Hepatocyte (in vitro differentiated cells): ENCODE measurements around the gene GLIPR2. TPM values are rescaled to one million over a fixed set of nuclear protein-coding genes. Genes with fewer than 3 reads are reported as not detected.
A peak's percentile ranks its signal among the peaks of the same experiment; 100 is the strongest.

Source experiments
- DNase-seq: peaks from one replicate; pipeline ENCODE4 v3.0.0-alpha.2; 2016; ENCODE audit warnings: low spot score
- H2AFZ ChIP-seq: fragments of 200-600 bp; sonication (generic); 2 replicates; pipeline ENCODE4 v1.6.0; 2016; ENCODE audit warnings: antibody characterized with exemption, mild to moderate bottlenecking
- H3K27ac ChIP-seq: fragments of 200-600 bp; sonication (generic); 2 replicates; pipeline ENCODE4 v1.5.1; 2016; ENCODE audit warnings: mild to moderate bottlenecking
- H3K27me3 ChIP-seq: fragments of 200-600 bp; sonication (generic); 2 replicates; pipeline ENCODE4 v1.6.1; 2016
- H3K36me3 ChIP-seq: fragments of 200-600 bp; sonication (generic); replicated peaks from 2 replicates; pipeline ENCODE4 v1.5.1; 2016; ENCODE audit warnings: low read depth; ENCODE audit not compliant: insufficient read depth
- H3K4me1 ChIP-seq: fragments of 200-600 bp; sonication (generic); 2 replicates; pipeline ENCODE4 v1.5.1; 2016; ENCODE audit warnings: mild to moderate bottlenecking, moderate library complexity; ENCODE audit not compliant: insufficient read depth
- H3K4me2 ChIP-seq: fragments of 200-600 bp; sonication (generic); 2 replicates; pipeline ENCODE4 v1.6.0; 2016
- H3K4me3 ChIP-seq: fragments of 200-600 bp; sonication (generic); 2 replicates; pipeline ENCODE4 v1.5.1; 2016; ENCODE audit warnings: mild to moderate bottlenecking
- H3K79me2 ChIP-seq: fragments of 200-600 bp; sonication (generic); 2 replicates; pipeline ENCODE4 v1.6.0; 2017; ENCODE audit warnings: mild to moderate bottlenecking
- H3K9me2 ChIP-seq: fragments of 200-600 bp; sonication (generic); replicated peaks from 2 replicates; pipeline ENCODE4 v1.6.0; 2017; ENCODE audit warnings: mild to moderate bottlenecking; ENCODE audit not compliant: insufficient read depth
- H3K9me3 ChIP-seq: fragments of 200-600 bp; sonication (generic); 2 replicates; pipeline ENCODE4 v1.5.1; 2016; ENCODE audit warnings: low read depth, mild to moderate bottlenecking
- H4K20me1 ChIP-seq: fragments of 200-600 bp; sonication (generic); 2 replicates; pipeline ENCODE4 v1.6.0; 2016; ENCODE audit warnings: mild to moderate bottlenecking; ENCODE audit not compliant: insufficient read depth, poor library complexity, severe bottlenecking
- EZH2 ChIP-seq: fragments of 200-600 bp; sonication (generic); IDR thresholded peaks from 2 replicates; pipeline ENCODE4 v1.6.1; 2016; ENCODE audit warnings: antibody characterized with exemption, mild to moderate bottlenecking, borderline replicate concordance
- EZH2phosphoT487 ChIP-seq: fragments of 200-600 bp; sonication (generic); IDR thresholded peaks from one replicate; pipeline ENCODE4 v1.6.1; 2018; ENCODE audit warnings: antibody characterized with exemption, mild to moderate bottlenecking, low read depth, moderate library complexity; ENCODE audit not compliant: unreplicated experiment, severe bottlenecking
- WGBS: methylation state at CpG from one replicate; pipeline ENCODE4 v1.1.6; 2016; ENCODE audit warnings: low lambda C conversion rate; ENCODE audit errors: missing lambda C conversion rate; 5-methylcytosine and 5-hydroxymethylcytosine counted together
- polyA plus RNA-seq: library from polyadenylated mRNA; unstranded; fragments of >200 nt; fragmentation: Nextera tagmentation; extraction: Ambion mirVana; gene quantifications from 2 replicates; pipeline ENCODE4 v1.2.1, GENCODE V29; 2016
- total RNA-seq: library from RNA; depleted of rRNA; stranded (reverse); fragments of >200 nt; gene quantifications from 2 replicates; pipeline ENCODE4 v1.2.3, GENCODE V29; 2014
- TF ChIP-seq, protein P1 (sequence below): fragments of 200-600 bp; sonication (generic); IDR thresholded peaks from 2 replicates; pipeline ENCODE4 v1.5.1; 2016; ENCODE audit warnings: antibody characterized with exemption, mild to moderate bottlenecking; ENCODE audit not compliant: poor library complexity

The GLIPR2 gene
- total and polyA plus RNA-seq, 2 experiments from 2014 or later: 12.6 to 14.1 TPM

DNA sequence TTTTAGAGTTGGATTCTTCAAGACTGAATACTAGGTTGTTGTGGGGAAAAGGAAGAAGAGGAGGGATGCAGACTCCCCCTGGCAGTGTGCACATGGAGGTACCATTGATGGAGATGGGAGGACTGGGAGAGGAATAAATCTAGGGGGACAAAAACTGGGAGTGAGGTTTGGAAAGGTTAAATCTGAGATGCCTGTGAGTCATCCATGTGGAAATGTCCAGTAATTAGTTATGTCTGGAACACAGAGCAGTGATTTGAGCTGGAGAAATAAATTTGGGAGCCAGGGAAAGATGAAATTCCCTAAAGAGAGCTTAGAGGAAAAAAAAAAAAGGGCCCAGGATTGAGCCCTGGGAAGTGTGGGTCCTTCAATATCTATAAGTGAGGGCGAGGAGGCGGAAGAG lies 24.7 kb downstream of the GLIPR2 start:
- TF ChIP-seq, protein P1, sequence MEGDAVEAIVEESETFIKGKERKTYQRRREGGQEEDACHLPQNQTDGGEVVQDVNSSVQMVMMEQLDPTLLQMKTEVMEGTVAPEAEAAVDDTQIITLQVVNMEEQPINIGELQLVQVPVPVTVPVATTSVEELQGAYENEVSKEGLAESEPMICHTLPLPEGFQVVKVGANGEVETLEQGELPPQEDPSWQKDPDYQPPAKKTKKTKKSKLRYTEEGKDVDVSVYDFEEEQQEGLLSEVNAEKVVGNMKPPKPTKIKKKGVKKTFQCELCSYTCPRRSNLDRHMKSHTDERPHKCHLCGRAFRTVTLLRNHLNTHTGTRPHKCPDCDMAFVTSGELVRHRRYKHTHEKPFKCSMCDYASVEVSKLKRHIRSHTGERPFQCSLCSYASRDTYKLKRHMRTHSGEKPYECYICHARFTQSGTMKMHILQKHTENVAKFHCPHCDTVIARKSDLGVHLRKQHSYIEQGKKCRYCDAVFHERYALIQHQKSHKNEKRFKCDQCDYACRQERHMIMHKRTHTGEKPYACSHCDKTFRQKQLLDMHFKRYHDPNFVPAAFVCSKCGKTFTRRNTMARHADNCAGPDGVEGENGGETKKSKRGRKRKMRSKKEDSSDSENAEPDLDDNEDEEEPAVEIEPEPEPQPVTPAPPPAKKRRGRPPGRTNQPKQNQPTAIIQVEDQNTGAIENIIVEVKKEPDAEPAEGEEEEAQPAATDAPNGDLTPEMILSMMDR: no peak
- TF ChIP-seq EZH2phosphoT487 (no peak), EZH2 (no peak)
- H3K27me3 ChIP-seq: no peaks in the 10 kb centered on the region
- H3K79me2 ChIP-seq: no peaks in the 10 kb centered on the region
- H3K4me1 ChIP-seq: peaks cover 17% of the 10 kb centered on the region
- H2AFZ ChIP-seq: no peak overlapping the region
- H3K27ac ChIP-seq: no peak overlapping the region
- no peaks in the 10 kb centered on the region for H4K20me1 ChIP-seq
- 90% methylated on average over 2 of the region's 2 CpGs for WGBS
- DNase-seq: no peak
- H3K4me2 ChIP-seq: no peak overlapping the region
- no peaks in the 10 kb centered on the region for H3K9me3 ChIP-seq
- no peaks in the 10 kb centered on the region for H3K36me3 ChIP-seq
- no peak overlapping the region for H3K4me3 ChIP-seq
- H3K9me2 ChIP-seq: no peaks in the 10 kb centered on the region

DNA sequence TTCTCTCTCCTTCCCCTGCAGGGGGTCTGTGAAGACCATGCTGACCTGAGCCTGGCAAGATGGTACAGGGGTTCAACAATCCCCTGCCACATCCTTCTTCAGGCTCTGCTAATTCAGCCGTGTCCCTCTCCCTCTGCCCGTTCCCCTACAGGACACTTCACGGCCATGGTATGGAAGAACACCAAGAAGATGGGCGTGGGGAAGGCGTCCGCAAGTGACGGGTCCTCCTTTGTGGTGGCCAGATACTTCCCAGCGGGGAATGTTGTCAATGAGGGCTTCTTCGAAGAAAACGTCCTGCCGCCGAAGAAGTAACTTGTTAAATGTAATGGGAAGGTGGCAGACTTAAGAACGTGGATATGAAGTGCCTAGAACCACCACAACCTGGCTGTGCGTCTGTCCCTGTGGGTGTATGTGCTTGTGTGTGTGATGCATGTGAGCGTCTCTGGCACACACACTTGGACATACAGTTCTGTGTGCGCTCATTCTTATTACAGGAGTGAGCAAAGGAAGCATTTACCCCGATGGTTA lies 25.7 kb downstream of the GLIPR2 start:
- Histone ChIP-seq H3K36me3 (no peaks in the 10 kb centered on the region), H4K20me1 (no peaks in the 10 kb centered on the region), H3K27me3 (no peaks in the 10 kb centered on the region), H2AFZ (no peak overlapping the region), H3K79me2 (no peaks in the 10 kb centered on the region), H3K4me1 (peaks cover 20% of the 10 kb centered on the region), H3K9me2 (no peaks in the 10 kb centered on the region), H3K9me3 (no peaks in the 10 kb centered on the region), H3K4me3 (no peak overlapping the region), H3K4me2 (no peak overlapping the region), H3K27ac (peak overlapping the region; percentile 94)
- TF ChIP-seq, protein P1: no peak
- no peak for TF ChIP-seq EZH2
- TF ChIP-seq EZH2phosphoT487: no peak
- no peak for DNase-seq
- 89% methylated on average over 17 of the region's 17 CpGs for WGBS

DNA sequence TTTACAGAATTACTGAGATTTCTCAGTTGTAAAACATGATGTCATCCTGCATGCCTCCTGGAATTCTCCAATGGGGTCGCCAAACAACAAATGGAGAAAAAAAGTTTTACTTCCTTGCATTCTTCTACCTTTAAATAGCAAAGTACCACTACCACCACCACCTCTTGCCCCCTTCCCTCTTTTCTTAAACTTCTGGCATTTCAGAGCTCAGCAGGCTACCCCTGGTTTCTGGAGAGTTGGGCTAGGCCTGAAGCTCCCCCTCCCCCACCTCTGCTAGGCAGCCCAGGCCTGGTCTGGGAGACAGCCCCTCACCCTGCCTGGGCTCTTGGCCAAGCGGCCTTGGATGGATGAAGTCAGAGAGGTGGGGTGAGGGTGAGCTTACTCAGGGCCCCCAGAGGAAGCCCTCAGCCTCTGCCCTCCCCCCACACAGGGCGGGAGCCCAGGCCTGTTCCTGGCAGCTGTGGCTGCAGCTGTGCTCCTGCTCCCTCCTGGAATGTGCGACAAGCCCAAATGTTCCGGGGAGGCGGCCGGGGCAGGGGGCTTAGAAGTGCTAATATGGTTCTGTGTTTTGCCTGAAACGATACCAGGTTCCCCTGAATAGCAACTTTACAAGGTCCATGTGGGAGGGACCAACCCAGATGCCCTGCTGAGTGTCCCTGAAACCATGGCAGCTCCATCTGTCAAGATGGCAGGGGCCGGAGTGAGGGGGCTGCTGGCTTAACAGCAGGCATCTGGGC lies 26.7 kb downstream of the GLIPR2 start:
- peak overlapping the region; percentile 94 for H3K27ac ChIP-seq
- peak overlapping the region; percentile 43 for H2AFZ ChIP-seq
- no peaks in the 10 kb centered on the region for H3K27me3 ChIP-seq
- H3K79me2 ChIP-seq: no peaks in the 10 kb centered on the region
- H4K20me1 ChIP-seq: no peaks in the 10 kb centered on the region
- H3K4me2 ChIP-seq: peak overlapping the region; percentile 26
- DNase-seq: peak; percentile 86
- H3K4me3 ChIP-seq: no peak overlapping the region
- no peaks in the 10 kb centered on the region for H3K9me3 ChIP-seq
- no peaks in the 10 kb centered on the region for H3K9me2 ChIP-seq
- H3K4me1 ChIP-seq: peaks cover 20% of the 10 kb centered on the region
- TF ChIP-seq, protein P1: no peak
- no peak for TF ChIP-seq EZH2phosphoT487
- WGBS: 47% methylated on average over 9 of the region's 9 CpGs
- no peaks in the 10 kb centered on the region for H3K36me3 ChIP-seq
